ENCODE data around the gene FJX1. TPM values are rescaled to one million over a fixed set of nuclear protein-coding genes. Genes with fewer than 3 reads are reported as not detected.

The FJX1 gene
- total RNA-seq, 6 experiments from 2014 or later: 0.79 to 4.2 (median 1.3) TPM

DNA sequence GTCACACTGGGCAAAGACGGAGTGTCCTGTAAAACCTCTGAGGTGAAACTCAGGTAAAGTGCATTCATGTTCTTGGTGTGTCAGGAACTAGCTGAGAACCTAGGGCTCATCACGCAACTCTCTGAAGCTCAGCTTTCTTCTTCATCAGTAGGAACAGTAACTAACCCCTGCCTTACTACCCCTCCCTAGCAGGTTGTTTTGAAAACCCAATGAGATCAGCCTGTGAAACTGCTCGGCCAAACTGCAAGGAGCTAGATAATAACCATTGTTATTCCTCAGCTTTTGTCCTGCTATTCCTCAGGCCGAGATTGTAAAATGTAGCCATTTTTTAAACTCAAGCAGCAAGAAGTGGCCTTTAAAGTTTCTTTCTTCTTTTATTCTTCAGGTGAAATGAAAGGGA lies 9.8 kb upstream of the FJX1 start:
- no peak for TF ChIP-seq POLR2A (IDR thresholded peaks at IDR 0.05)
- TF ChIP-seq, protein P1, sequence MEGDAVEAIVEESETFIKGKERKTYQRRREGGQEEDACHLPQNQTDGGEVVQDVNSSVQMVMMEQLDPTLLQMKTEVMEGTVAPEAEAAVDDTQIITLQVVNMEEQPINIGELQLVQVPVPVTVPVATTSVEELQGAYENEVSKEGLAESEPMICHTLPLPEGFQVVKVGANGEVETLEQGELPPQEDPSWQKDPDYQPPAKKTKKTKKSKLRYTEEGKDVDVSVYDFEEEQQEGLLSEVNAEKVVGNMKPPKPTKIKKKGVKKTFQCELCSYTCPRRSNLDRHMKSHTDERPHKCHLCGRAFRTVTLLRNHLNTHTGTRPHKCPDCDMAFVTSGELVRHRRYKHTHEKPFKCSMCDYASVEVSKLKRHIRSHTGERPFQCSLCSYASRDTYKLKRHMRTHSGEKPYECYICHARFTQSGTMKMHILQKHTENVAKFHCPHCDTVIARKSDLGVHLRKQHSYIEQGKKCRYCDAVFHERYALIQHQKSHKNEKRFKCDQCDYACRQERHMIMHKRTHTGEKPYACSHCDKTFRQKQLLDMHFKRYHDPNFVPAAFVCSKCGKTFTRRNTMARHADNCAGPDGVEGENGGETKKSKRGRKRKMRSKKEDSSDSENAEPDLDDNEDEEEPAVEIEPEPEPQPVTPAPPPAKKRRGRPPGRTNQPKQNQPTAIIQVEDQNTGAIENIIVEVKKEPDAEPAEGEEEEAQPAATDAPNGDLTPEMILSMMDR (IDR thresholded peaks at IDR 0.05): no peak
- H3K36me3 ChIP-seq: no peaks in the 10 kb centered on the region
- DNase-seq (no peak), ATAC-seq (no peak)
- intact Hi-C loops (cut with DNase I): no loop called here
- no peak overlapping the region for H3K4me3 ChIP-seq
- no peaks in the 10 kb centered on the region for H3K4me1 ChIP-seq
- H3K9me3 ChIP-seq: no peaks in the 10 kb centered on the region
- no peak overlapping the region for H3K27ac ChIP-seq
- no peaks in the 10 kb centered on the region for H3K27me3 ChIP-seq
- WGBS (ENCODE audit: insufficient coverage, low coverage, low lambda C conversion rate, missing lambda C conversion rate): 47% methylated on average over 3 of the region's 4 CpGs

DNA sequence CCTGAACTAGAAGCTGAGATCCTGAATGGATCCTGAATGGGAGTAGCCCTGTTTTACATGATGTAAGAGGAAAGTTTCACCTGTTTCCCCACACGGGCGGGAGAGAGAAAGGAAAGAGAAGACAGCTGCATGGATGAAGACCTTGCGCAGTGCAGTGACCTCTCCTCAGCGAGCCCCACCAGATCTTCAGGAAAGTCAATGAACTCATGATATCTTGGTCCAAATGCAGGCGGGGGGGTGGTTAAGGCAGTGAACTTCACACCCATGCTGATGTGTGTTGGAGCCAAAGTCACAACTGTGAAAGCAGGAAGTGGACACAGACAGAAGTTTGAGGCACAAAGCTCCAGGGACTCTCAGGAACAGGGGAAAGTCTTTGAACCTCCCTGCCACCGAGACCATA lies 8.6 kb upstream of the FJX1 start:
- H3K4me1 ChIP-seq: no peaks in the 10 kb centered on the region
- TF ChIP-seq, protein P1 (IDR thresholded peaks at IDR 0.05): no peak
- no peak for TF ChIP-seq POLR2A (IDR thresholded peaks at IDR 0.05)
- no peaks in the 10 kb centered on the region for H3K27me3 ChIP-seq
- 64% methylated on average over 4 of the region's 6 CpGs for WGBS (ENCODE audit: insufficient coverage, low coverage, low lambda C conversion rate, missing lambda C conversion rate)
- no peaks in the 10 kb centered on the region for H3K9me3 ChIP-seq
- peak in 1 of 4 donors; percentile 18 for ATAC-seq
- H3K36me3 ChIP-seq: no peaks in the 10 kb centered on the region
- intact Hi-C loops (cut with DNase I): loop anchor here (10.0 kb wide), 4 partner anchors 205 to 655 kb away; no protein-coding TSS in a partner anchor
- no peak overlapping the region for H3K4me3 ChIP-seq
- DNase-seq: no peak
- H3K27ac ChIP-seq: no peak overlapping the region

DNA sequence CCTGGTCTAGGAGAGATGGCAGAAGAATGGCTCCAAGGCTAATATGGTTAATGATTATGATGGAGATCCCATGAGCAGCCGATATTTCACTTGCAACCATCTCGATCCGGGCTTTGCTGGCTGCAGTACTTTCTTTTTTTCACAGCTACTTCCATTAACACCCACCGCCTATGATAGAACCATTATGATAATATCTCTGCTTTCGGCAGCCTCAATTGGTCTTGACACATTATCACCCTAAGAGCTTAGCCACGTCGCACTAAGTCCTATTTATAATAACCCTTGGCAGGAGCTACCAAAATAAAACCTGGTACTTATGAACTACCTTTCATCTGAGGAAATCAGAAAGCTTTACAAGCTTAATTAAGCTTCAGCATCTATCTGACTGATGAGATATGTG lies 7.6 kb upstream of the FJX1 start:
- DNase-seq (no peak), ATAC-seq (no peak)
- intact Hi-C loops (cut with DNase I): loop anchor here (10.0 kb wide), 4 partner anchors 204 to 654 kb away; no protein-coding TSS in a partner anchor
- no peaks in the 10 kb centered on the region for H3K9me3 ChIP-seq
- no peak overlapping the region for H3K27ac ChIP-seq
- no peaks in the 10 kb centered on the region for H3K27me3 ChIP-seq
- no peaks in the 10 kb centered on the region for H3K36me3 ChIP-seq
- no peaks in the 10 kb centered on the region for H3K4me1 ChIP-seq
- WGBS (ENCODE audit: insufficient coverage, low coverage, low lambda C conversion rate, missing lambda C conversion rate): 66% methylated on average over 7 of the region's 7 CpGs
- H3K4me3 ChIP-seq: no peak overlapping the region
- TF ChIP-seq POLR2A (IDR thresholded peaks at IDR 0.05): no peak
- TF ChIP-seq, protein P1 (IDR thresholded peaks at IDR 0.05): no peak

DNA sequence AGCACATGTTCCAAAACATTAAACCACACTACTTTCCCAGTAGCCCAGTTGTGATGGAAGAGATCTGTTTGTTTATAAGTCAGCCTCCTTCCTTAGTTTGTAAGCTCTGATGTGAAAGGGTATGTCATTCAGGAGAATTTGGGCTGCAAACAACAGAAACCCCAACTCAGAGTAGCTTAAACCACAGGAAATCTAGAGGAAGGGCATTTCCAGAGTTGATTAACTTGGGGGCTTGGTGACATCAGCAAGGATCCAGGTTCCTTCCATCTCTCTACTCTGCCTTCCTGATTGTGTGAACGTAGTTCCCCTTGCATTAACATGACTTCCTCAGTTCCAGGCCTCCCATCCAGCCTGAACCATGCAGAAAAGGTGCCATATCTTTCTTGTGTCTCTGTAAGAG lies 6.5 kb upstream of the FJX1 start:
- H3K4me1 ChIP-seq: peaks cover 0 to 2% (median 0%) of the 10 kb centered on the region in 4 donors
- WGBS (ENCODE audit: insufficient coverage, low coverage, low lambda C conversion rate, missing lambda C conversion rate): 36% methylated on average over 1 of the region's 1 CpG
- TF ChIP-seq POLR2A (IDR thresholded peaks at IDR 0.05): no peak
- TF ChIP-seq, protein P1 (IDR thresholded peaks at IDR 0.05): no peak
- intact Hi-C loops (cut with DNase I): loop anchor here (10.0 kb wide), 4 partner anchors 203 to 653 kb away; no protein-coding TSS in a partner anchor
- no peak for ATAC-seq
- H3K4me3 ChIP-seq: no peak overlapping the region
- no peak for DNase-seq
- no peaks in the 10 kb centered on the region for H3K36me3 ChIP-seq
- H3K27ac ChIP-seq: no peak overlapping the region
- H3K27me3 ChIP-seq: no peaks in the 10 kb centered on the region
- no peaks in the 10 kb centered on the region for H3K9me3 ChIP-seq
